HepG2 (cell line): ENCODE measurements around the gene TRIM8. TPM values are rescaled to one million over a fixed set of nuclear protein-coding genes. Genes with fewer than 3 reads are reported as not detected.

Source experiments
- ATAC-seq: fragments of 200-7000 bp; cut with Tn5 transposase; 3 replicates; pipeline ENCODE4 v1.9.1; 2020; ENCODE audit warnings: mild to moderate bottlenecking, moderate library complexity
- BruUV-seq: library from RNA; stranded (reverse); fragments of 400-500 nt; replicated peaks from 2 replicates; lab custom pipeline; 2021; lab: Mats Ljungman, UMichigan
- CTCF ChIA-PET: fragments of 300-600 bp; formaldehyde crosslinking; extraction: SDS; loops from one replicate; lab custom pipeline; 2021; ENCODE audit warnings: low total read pairs, inconsistent platforms, low intra/inter-chr PET ratio; lab: Yijun Ruan, JAX
- POLR2A ChIA-PET: fragments of 350-600 bp; sonication (Branson Sonifier 250); formaldehyde crosslinking; loops from one replicate; lab custom pipeline; 2020; ENCODE audit warnings: antibody characterized with exemption, inconsistent platforms; lab: Yijun Ruan, JAX
- DNase-seq: peaks from one replicate; pipeline ENCODE4 v3.0.0-alpha.2; 2015; ENCODE audit warnings: low spot score
- FAIRE-seq: peaks from 3 replicates; lab custom pipeline; 2011; peaks lifted over from hg19 to GRCh38; lab: Jason Lieb, UNC
- H2AFZ ChIP-seq: one replicate; pipeline ENCODE4 v1.6.1; 2011; ENCODE audit warnings: low read length, inconsistent platforms
- H3K27ac ChIP-seq: fragments of 300-600 bp; 3 replicates; pipeline ENCODE4 v1.8.0; 2011; ENCODE audit warnings: mixed run types, mild to moderate bottlenecking, mixed read lengths, low read length, inconsistent platforms; ENCODE audit not compliant: insufficient read depth; ENCODE audit errors: extremely low read length
- H3K27me3 ChIP-seq, 2 experiments: fragments of 200-600 bp in 1 of 2; 2 replicates in 1 of 2; 3 replicates in 1 of 2; pipeline versions ENCODE4 v1.6.0 to v1.8.0; 2011; ENCODE audit warnings: low read length in 2 of 2, mild to moderate bottlenecking in 2 of 2, moderate library complexity in 2 of 2, inconsistent platforms in 1 of 2; ENCODE audit not compliant: insufficient read depth in 2 of 2, control insufficient read depth in 1 of 2
- H3K36me3 ChIP-seq, 2 experiments: fragments of 200-600 bp in 1 of 2; replicated peaks in 1 of 2; 2 replicates in 1 of 2; 3 replicates in 1 of 2; pipeline versions ENCODE4 v1.5.1 to v1.8.0; 2011; ENCODE audit warnings: low read length in 2 of 2, inconsistent platforms in 1 of 2; ENCODE audit not compliant: insufficient read depth in 2 of 2, control insufficient read depth in 1 of 2
- H3K4me1 ChIP-seq: 2 replicates; pipeline ENCODE4 v1.5.1; 2012; ENCODE audit warnings: low read length, inconsistent platforms; ENCODE audit not compliant: insufficient read depth
- H3K4me2 ChIP-seq: 2 replicates; pipeline ENCODE4 v1.6.0; 2011; ENCODE audit warnings: low read depth, low read length, inconsistent platforms
- H3K4me3 ChIP-seq, 3 experiments: fragments of 200-600 bp in 1 of 3; sonication (generic), shearing (Covaris generic) in 1 of 3; replicated peaks in 1 of 3; 2 replicates each; pipeline ENCODE4 v1.5.1; 2011 to 2016; ENCODE audit warnings: low read length in 3 of 3, inconsistent platforms in 2 of 3, low read depth in 2 of 3, mild to moderate bottlenecking in 2 of 3, control low read depth in 1 of 3, mixed read lengths in 1 of 3; ENCODE audit not compliant: insufficient read depth in 1 of 3
- H3K79me2 ChIP-seq: one replicate; pipeline ENCODE4 v1.6.1; 2011; ENCODE audit warnings: low read length, inconsistent platforms; ENCODE audit not compliant: insufficient read depth
- H3K9ac ChIP-seq: 2 replicates; pipeline ENCODE4 v1.6.0; 2011; ENCODE audit warnings: mild to moderate bottlenecking, low read depth, low read length, inconsistent platforms; ENCODE audit not compliant: insufficient read depth
- H3K9me3 ChIP-seq: 2 replicates; pipeline ENCODE4 v1.5.1; 2012; ENCODE audit warnings: mild to moderate bottlenecking, low read length
- H4K20me1 ChIP-seq: 2 replicates; pipeline ENCODE4 v1.6.0; 2011; ENCODE audit warnings: inconsistent platforms, mild to moderate bottlenecking, low read length, moderate library complexity; ENCODE audit not compliant: insufficient read depth
- DPF2 ChIP-seq: sonication (generic); formaldehyde crosslinking; IDR thresholded peaks from 2 replicates; pipeline ENCODE4 v1.4.0; 2020; ENCODE audit warnings: mild to moderate bottlenecking, low read depth, missing genetic modification reagents, borderline replicate concordance
- ERF ChIP-seq: IDR thresholded peaks from 2 replicates; pipeline ENCODE4 v1.6.1; 2018; ENCODE audit warnings: missing biosample characterization, missing genetic modification reagents
- HES4 ChIP-seq: sonication (generic); formaldehyde crosslinking; IDR thresholded peaks from 2 replicates; pipeline ENCODE4 v1.9.0; 2021; ENCODE audit warnings: mild to moderate bottlenecking, missing genetic modification reagents, borderline replicate concordance
- NAIF1 ChIP-seq: sonication (generic); formaldehyde crosslinking; IDR thresholded peaks from 2 replicates; pipeline ENCODE4 v1.5.0; 2020; ENCODE audit warnings: mild to moderate bottlenecking, missing genetic modification reagents, borderline replicate concordance
- TCF12 ChIP-seq, 2 experiments: fragments of 450-650 bp in 1 of 2; sonication (generic) in 1 of 2; formaldehyde crosslinking in 1 of 2; IDR thresholded peaks; 2 replicates each; pipeline versions ENCODE4 v1.6.1 to v1.8.0; 2017 to 2022; ENCODE audit warnings: antibody characterized with exemption in 1 of 2, mild to moderate bottlenecking in 1 of 2, missing genetic modification reagents in 1 of 2, moderate library complexity in 1 of 2
- TEAD2 ChIP-seq: sonication (generic); formaldehyde crosslinking; IDR thresholded peaks from 2 replicates; pipeline ENCODE4 v1.9.0; 2021; ENCODE audit warnings: missing genetic modification reagents
- ZNF256 ChIP-seq: sonication (generic); formaldehyde crosslinking; conservative IDR thresholded peaks from 2 replicates; pipeline ENCODE4 v1.4.0; 2020; ENCODE audit warnings: missing genetic modification reagents
- ZSCAN20 ChIP-seq: sonication (generic); formaldehyde crosslinking; IDR thresholded peaks from 2 replicates; pipeline ENCODE4 v1.4.0; 2020; ENCODE audit warnings: missing genetic modification reagents, mild to moderate bottlenecking, borderline replicate concordance
- WGBS: methylation state at CpG from one replicate; pipeline ENCODE4 v1.1.6; 2017; ENCODE audit warnings: low lambda C conversion rate; 5-methylcytosine and 5-hydroxymethylcytosine counted together
- in situ Hi-C: cut with HindIII; loops from 2 replicates; pipeline ENCODE4 v1.10.0; 2017; ENCODE audit warnings: low pct_unique_long_range_greater_than_20kb; ENCODE audit not compliant: extremely low pct_ligation_motif_present
- intact Hi-C: fragments of 100-400 bp; cut with micrococcal nuclease; formaldehyde crosslinking; loops from one replicate; pipeline ENCODE4 v1.10.0; 2022; ENCODE audit not compliant: unreplicated experiment
- polyA plus RNA-seq, 8 experiments: library from polyadenylated mRNA; depleted of rRNA in 3 of 8; stranded (reverse) in 7 of 8; unstranded in 1 of 8; fragments of >200 nt; fragmentation: Illumina TruSeq in 4 of 8; extraction: Trizol in 4 of 8; gene quantifications; 2 replicates each; pipeline versions ENCODE4 v1.2.1 to v1.2.3, GENCODE V29; 2011 to 2016; ENCODE audit warnings: low read depth in 4 of 8, missing spikeins in 1 of 8, mixed read lengths in 1 of 8; ENCODE audit not compliant: insufficient read depth in 1 of 8
- total RNA-seq, 5 experiments: library from RNA; depleted of rRNA; stranded (reverse); fragments of >200 nt; fragmentation: Illumina TruSeq; extraction: Trizol; gene quantifications; 2 replicates each; pipeline ENCODE4 v1.2.3, GENCODE V29; 2016; ENCODE audit warnings: low read depth in 1 of 5
- TF ChIP-seq, protein P1 (sequence below): sonication (generic); formaldehyde crosslinking; IDR thresholded peaks from 2 replicates; pipeline ENCODE4 v1.5.1; 2020; ENCODE audit warnings: mild to moderate bottlenecking, missing genetic modification reagents, moderate library complexity
- TF ChIP-seq, protein P2 (sequence below): sonication (generic); formaldehyde crosslinking; IDR thresholded peaks from 2 replicates; pipeline ENCODE4 v1.5.1; 2020; ENCODE audit warnings: mild to moderate bottlenecking, missing genetic modification reagents, borderline replicate concordance
- TF ChIP-seq, protein P3 (sequence below), 2 experiments: sonication (generic) in 1 of 2; formaldehyde crosslinking in 1 of 2; IDR thresholded peaks; 2 replicates each; pipeline versions ENCODE4 v1.6.1 to v1.9.0; 2014 to 2022; ENCODE audit warnings: antibody characterized with exemption in 1 of 2, borderline replicate concordance in 1 of 2, inconsistent platforms in 1 of 2, low read depth in 1 of 2, missing genetic modification reagents in 1 of 2
- TF ChIP-seq, protein P4 (sequence below): sonication (generic); formaldehyde crosslinking; IDR thresholded peaks from 2 replicates; pipeline ENCODE4 v1.8.0; 2022; ENCODE audit warnings: mild to moderate bottlenecking, missing genetic modification reagents; ENCODE audit not compliant: insufficient replicate concordance

Gene TRIM8
- total and polyA plus RNA-seq, 2 of the 13 experiments (the other 11 are each of a cell fraction or from before 2014, with no cell fraction given) = 38.9 to 66.5 TPM

DNA sequence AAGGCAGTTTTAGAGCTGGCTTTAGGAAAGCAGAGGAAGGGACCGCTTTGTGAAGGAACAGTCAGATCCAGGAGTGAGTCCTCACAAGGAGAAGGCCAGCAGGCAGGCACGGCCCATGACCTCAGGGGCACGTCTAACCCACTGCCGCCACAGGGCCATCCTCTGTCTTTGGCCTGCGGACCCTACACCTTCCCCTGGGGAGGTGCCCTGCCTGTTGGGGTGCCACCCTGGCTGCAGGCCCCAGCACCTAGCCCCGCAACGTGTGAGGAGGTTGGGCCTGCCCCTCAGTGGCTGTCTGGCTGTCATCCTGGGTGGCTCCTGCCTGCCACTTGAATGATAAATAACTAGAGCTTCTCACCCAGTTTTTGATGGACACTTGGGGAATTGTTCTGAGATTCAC, 31.0 kb upstream of the TRIM8 start:
- FAIRE-seq (no peak), DNase-seq (no peak), ATAC-seq (no peak)
- Histone ChIP-seq H3K4me1 (peaks cover 17% of the 10 kb centered on the region; the same call in 1 of the 2 replicates), H3K4me3 (no peak overlapping the region), H3K9ac (no peak overlapping the region), H3K27me3 (no peaks in the 10 kb centered on the region), H3K4me2 (no peak overlapping the region), H3K36me3 (peaks cover 9 to 20% of the 10 kb centered on the region in 2 experiments; a peak in 4 of 5 replicates), H2AFZ (no peak overlapping the region), H3K9me3 (no peaks in the 10 kb centered on the region), H4K20me1 (no peaks in the 10 kb centered on the region), H3K79me2 (no peaks in the 10 kb centered on the region), H3K27ac (no peak overlapping the region)
- in situ Hi-C loops = no loop called here
- ChIA-PET POLR2A (no interaction called here), CTCF (no interaction called here)
- WGBS = 97% methylated on average over 7 of the region's 7 CpGs
- intact Hi-C loops = no loop called here
- BruUV-seq = no TSS peak
- TF ChIP-seq HES4 (CRISPR knock-in tag) (no peak), ZNF256 (no peak), TEAD2 (no peak), NAIF1 (CRISPR knock-in tag) (no peak), DPF2 (CRISPR knock-in tag) (no peak), TCF12 (IDR thresholded peaks at IDR 0.05) (no peak), TCF12 (CRISPR knock-in tag; IDR thresholded peaks at IDR 0.05) (no peak), ERF (CRISPR knock-in tag) (no peak), ZSCAN20 (no peak)
- TF ChIP-seq, protein P1, sequence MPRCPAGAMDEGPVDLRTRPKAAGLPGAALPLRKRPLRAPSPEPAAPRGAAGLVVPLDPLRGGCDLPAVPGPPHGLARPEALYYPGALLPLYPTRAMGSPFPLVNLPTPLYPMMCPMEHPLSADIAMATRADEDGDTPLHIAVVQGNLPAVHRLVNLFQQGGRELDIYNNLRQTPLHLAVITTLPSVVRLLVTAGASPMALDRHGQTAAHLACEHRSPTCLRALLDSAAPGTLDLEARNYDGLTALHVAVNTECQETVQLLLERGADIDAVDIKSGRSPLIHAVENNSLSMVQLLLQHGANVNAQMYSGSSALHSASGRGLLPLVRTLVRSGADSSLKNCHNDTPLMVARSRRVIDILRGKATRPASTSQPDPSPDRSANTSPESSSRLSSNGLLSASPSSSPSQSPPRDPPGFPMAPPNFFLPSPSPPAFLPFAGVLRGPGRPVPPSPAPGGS (CRISPR knock-in tag) = no peak
- TF ChIP-seq, protein P2, sequence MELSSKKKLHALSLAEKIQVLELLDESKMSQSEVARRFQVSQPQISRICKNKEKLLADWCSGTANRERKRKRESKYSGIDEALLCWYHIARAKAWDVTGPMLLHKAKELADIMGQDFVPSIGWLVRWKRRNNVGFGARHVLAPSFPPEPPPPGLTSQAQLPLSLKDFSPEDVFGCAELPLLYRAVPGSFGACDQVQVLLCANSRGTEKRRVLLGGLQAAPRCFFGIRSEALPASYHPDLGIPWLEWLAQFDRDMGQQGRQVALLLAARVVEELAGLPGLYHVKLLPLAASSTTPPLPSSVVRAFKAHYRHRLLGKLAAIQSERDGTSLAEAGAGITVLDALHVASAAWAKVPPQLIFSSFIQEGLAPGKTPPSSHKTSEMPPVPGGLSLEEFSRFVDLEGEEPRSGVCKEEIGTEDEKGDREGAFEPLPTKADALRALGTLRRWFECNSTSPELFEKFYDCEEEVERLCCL (CRISPR knock-in tag) = no peak
- TF ChIP-seq, protein P3, sequence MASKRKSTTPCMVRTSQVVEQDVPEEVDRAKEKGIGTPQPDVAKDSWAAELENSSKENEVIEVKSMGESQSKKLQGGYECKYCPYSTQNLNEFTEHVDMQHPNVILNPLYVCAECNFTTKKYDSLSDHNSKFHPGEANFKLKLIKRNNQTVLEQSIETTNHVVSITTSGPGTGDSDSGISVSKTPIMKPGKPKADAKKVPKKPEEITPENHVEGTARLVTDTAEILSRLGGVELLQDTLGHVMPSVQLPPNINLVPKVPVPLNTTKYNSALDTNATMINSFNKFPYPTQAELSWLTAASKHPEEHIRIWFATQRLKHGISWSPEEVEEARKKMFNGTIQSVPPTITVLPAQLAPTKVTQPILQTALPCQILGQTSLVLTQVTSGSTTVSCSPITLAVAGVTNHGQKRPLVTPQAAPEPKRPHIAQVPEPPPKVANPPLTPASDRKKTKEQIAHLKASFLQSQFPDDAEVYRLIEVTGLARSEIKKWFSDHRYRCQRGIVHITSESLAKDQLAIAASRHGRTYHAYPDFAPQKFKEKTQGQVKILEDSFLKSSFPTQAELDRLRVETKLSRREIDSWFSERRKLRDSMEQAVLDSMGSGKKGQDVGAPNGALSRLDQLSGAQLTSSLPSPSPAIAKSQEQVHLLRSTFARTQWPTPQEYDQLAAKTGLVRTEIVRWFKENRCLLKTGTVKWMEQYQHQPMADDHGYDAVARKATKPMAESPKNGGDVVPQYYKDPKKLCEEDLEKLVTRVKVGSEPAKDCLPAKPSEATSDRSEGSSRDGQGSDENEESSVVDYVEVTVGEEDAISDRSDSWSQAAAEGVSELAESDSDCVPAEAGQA (IDR thresholded peaks at IDR 0.05; ENCODE audit: low read depth) = no peak
- TF ChIP-seq, protein P3 (CRISPR knock-in tag; IDR thresholded peaks at IDR 0.05; ENCODE audit: borderline replicate concordance) = no peak
- TF ChIP-seq, protein P4, sequence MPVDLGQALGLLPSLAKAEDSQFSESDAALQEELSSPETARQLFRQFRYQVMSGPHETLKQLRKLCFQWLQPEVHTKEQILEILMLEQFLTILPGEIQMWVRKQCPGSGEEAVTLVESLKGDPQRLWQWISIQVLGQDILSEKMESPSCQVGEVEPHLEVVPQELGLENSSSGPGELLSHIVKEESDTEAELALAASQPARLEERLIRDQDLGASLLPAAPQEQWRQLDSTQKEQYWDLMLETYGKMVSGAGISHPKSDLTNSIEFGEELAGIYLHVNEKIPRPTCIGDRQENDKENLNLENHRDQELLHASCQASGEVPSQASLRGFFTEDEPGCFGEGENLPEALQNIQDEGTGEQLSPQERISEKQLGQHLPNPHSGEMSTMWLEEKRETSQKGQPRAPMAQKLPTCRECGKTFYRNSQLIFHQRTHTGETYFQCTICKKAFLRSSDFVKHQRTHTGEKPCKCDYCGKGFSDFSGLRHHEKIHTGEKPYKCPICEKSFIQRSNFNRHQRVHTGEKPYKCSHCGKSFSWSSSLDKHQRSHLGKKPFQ (CRISPR knock-in tag) = no peak
